Pons (tissue), 1 donor: ENCODE data around the gene GLYAT.
"Not testable (repeated sequence)": the region's sequence is repeated elsewhere in the genome, so short reads cannot be mapped to it uniquely, and the experiment has no call there.

ENCODE experiments used
- DNase-seq: peaks from one replicate; pipeline ENCODE4 v3.0.0-alpha.2; 2016; ENCODE audit warnings: low spot score

The GLYAT gene

GRCh38 chr11:58742981-58743880 lies 11.5 kb upstream of the GLYAT start:
- no peak for DNase-seq

- no peak for DNase-seq
These were observed 10.4 kb upstream of the GLYAT start for GRCh38 chr11:58742140-58742539.

- no peak for DNase-seq
These were observed 9.4 kb upstream of the GLYAT start for GRCh38 chr11:58741127-58741526.

GRCh38 chr11:58740447-58740846 lies 8.7 kb upstream of the GLYAT start:
- no peak for DNase-seq

- no peak for DNase-seq
These were observed 8.1 kb upstream of the GLYAT start for GRCh38 chr11:58739725-58740430.

GRCh38 chr11:58734681-58735490 lies 3.1 kb upstream of the GLYAT start:
- no peak for DNase-seq

- DNase-seq, result no peak
These were observed 1.1 kb downstream of the GLYAT start for GRCh38 chr11:58730507-58731089.

GRCh38 chr11:58727415-58727797 lies 4.3 kb downstream of the GLYAT start:
- no peak for DNase-seq

GRCh38 chr11:58726737-58727414 lies 4.9 kb downstream of the GLYAT start:
- DNase-seq, result peak; percentile 9

GRCh38 chr11:58719406-58720117 lies 12.2 kb downstream of the GLYAT start:
- DNase-seq, result no peak

GRCh38 chr11:58712531-58712930 lies 19.2 kb downstream of the GLYAT start:
- DNase-seq, result no peak

GRCh38 chr11:58711832-58712231 lies 19.9 kb downstream of the GLYAT start:
- DNase-seq, result no peak

- no peak for DNase-seq
These were observed 24.0 kb downstream of the GLYAT start for GRCh38 chr11:58707767-58708166.

- DNase-seq, result not testable (repeated sequence)
These were observed 34.9 kb downstream of the GLYAT start for GRCh38 chr11:58696825-58697224.

- DNase-seq, result no peak
These were observed 38.7 kb downstream of the GLYAT start for GRCh38 chr11:58693026-58693425.

GRCh38 chr11:58691675-58692074 lies 40.1 kb downstream of the GLYAT start:
- no peak for DNase-seq

GRCh38 chr11:58688789-58689503 lies 42.8 kb downstream of the GLYAT start:
- no peak for DNase-seq

GRCh38 chr11:58685973-58686722 lies 45.6 kb downstream of the GLYAT start:
- DNase-seq, result no peak

GRCh38 chr11:58682660-58683059 lies 49.1 kb downstream of the GLYAT start:
- DNase-seq, result not testable (repeated sequence)
